Vagina (tissue), 2 donors: Measurements from ENCODE around the gene IL19.

Experiments used
- POLR2A ChIP-seq, 2 donors: fragments of 450-650 bp; IDR thresholded peaks; one replicate each; pipeline ENCODE4 v1.6.1; 2017; ENCODE audit warnings: antibody characterized with exemption in 2 of 2, mild to moderate bottlenecking in 2 of 2, moderate library complexity in 2 of 2
- POLR2AphosphoS5 ChIP-seq, 2 donors: sonication (generic); formaldehyde crosslinking; IDR thresholded peaks; one replicate each; pipeline ENCODE4 v1.9.0; 2017; ENCODE audit warnings: antibody characterized with exemption in 2 of 2, mild to moderate bottlenecking in 2 of 2, low read depth in 1 of 2; ENCODE audit not compliant: insufficient read depth in 1 of 2
- TF ChIP-seq, protein P1 (sequence below), 3 experiments: fragments of 450-650 bp in 2 of 3; fragments of 200-600 bp in 1 of 3; sonication (generic) in 1 of 3; IDR thresholded peaks; one replicate each; pipeline ENCODE4 v1.5.1; 2017 to 2019; ENCODE audit warnings: antibody characterized with exemption in 3 of 3, mild to moderate bottlenecking in 2 of 3, moderate library complexity in 2 of 3

DNA sequence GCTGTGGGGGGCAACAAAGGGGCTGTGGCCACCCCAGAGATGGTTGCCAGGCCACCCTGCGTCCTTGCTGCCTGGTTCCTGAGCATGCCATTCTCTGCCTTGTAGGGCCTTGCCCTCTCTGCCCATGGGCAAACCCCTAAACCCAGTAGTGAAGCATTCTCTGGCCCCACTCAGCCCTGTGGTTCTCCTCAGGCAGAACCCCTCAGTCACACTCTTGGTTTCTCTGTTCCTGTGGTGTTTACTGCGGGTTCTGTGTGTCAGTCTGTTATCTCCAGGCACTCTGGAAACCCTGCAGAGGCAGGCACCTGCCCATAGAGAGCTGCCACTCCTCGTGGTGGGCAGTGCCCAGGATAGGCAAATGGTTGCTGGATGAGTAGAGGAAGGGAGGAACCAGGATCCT, 41.1 kb upstream of the IL19 start:
- TF ChIP-seq POLR2A (IDR thresholded peaks at IDR 0.05) (no peak), POLR2AphosphoS5 (IDR thresholded peaks at IDR 0.05; ENCODE audit: insufficient read depth in 1 of 2, low read depth in 1 of 2) (no peak)
- TF ChIP-seq, protein P1, sequence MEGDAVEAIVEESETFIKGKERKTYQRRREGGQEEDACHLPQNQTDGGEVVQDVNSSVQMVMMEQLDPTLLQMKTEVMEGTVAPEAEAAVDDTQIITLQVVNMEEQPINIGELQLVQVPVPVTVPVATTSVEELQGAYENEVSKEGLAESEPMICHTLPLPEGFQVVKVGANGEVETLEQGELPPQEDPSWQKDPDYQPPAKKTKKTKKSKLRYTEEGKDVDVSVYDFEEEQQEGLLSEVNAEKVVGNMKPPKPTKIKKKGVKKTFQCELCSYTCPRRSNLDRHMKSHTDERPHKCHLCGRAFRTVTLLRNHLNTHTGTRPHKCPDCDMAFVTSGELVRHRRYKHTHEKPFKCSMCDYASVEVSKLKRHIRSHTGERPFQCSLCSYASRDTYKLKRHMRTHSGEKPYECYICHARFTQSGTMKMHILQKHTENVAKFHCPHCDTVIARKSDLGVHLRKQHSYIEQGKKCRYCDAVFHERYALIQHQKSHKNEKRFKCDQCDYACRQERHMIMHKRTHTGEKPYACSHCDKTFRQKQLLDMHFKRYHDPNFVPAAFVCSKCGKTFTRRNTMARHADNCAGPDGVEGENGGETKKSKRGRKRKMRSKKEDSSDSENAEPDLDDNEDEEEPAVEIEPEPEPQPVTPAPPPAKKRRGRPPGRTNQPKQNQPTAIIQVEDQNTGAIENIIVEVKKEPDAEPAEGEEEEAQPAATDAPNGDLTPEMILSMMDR (IDR thresholded peaks at IDR 0.05), result no peak
